B cell (primary cell): ENCODE measurements around the gene ZNF384. TPM values are rescaled to one million over a fixed set of nuclear protein-coding genes. Genes with fewer than 3 reads are reported as not detected.

Experiments
- ATAC-seq: fragments of 200-7000 bp; cut with Tn5 transposase; one replicate; pipeline ENCODE4 v1.10.0; 2021; ENCODE audit warnings: low read depth, mild to moderate bottlenecking, moderate number of reproducible peaks, moderate library complexity
- CTCF ChIA-PET: fragments of 350-600 bp; sonication (Branson Sonifier 250); formaldehyde crosslinking; loops from one replicate; lab custom pipeline; 2021; ENCODE audit warnings: antibody characterized with exemption, inconsistent platforms; lab: Charles Lee
- POLR2A ChIA-PET: fragments of 350-600 bp; sonication (Branson Sonifier 250); formaldehyde crosslinking; loops from one replicate; lab custom pipeline; 2021; ENCODE audit warnings: antibody characterized with exemption; lab: Charles Lee
- DNase-seq: peaks from one replicate; pipeline ENCODE4 v3.0.0; 2013
- H2AFZ ChIP-seq: 2 replicates; pipeline ENCODE4 v1.6.1; 2012; ENCODE audit warnings: mild to moderate bottlenecking, low read depth, low read length; ENCODE audit not compliant: insufficient read depth, poor library complexity, severe bottlenecking
- H3K27ac ChIP-seq, 2 donors: 1 replicate in 1 of 2; 2 replicates in 1 of 2; pipeline ENCODE4 v1.5.1; 2012 to 2013; ENCODE audit warnings: low read length in 2 of 2, mild to moderate bottlenecking in 2 of 2, moderate library complexity in 1 of 2
- H3K27me3 ChIP-seq, 4 experiments: fragments of 200-600 bp in 1 of 4; sonication (generic) in 1 of 4; replicated peaks in 1 of 4; 1 replicate in 2 of 4; 2 replicates in 2 of 4; pipeline versions ENCODE4 v1.6.1 to v1.7.0; 2013 to 2016; ENCODE audit warnings: low read length in 3 of 4, mild to moderate bottlenecking in 2 of 4, mixed read lengths in 1 of 4, moderate library complexity in 1 of 4; ENCODE audit not compliant: insufficient read depth in 4 of 4, control insufficient read depth in 3 of 4; ENCODE audit errors: control extremely low read depth in 1 of 4
- H3K36me3 ChIP-seq, 2 experiments: replicated peaks in 1 of 2; 1 replicate in 1 of 2; 2 replicates in 1 of 2; pipeline versions ENCODE4 v1.6.1 to v1.7.1; 2013; ENCODE audit warnings: low read length in 1 of 2; ENCODE audit not compliant: insufficient read depth in 2 of 2, control insufficient read depth in 1 of 2; ENCODE audit errors: control extremely low read depth in 1 of 2, extremely low read depth in 1 of 2
- H3K4me1 ChIP-seq, 2 donors: fragments of 200-600 bp in 1 of 2; sonication (generic) in 1 of 2; 1 replicate in 1 of 2; 2 replicates in 1 of 2; pipeline versions ENCODE4 v1.5.1 to v1.6.1; 2013 to 2017; ENCODE audit warnings: low read length in 2 of 2; ENCODE audit not compliant: control insufficient read depth in 2 of 2, insufficient read depth in 2 of 2
- H3K4me2 ChIP-seq: replicated peaks from 2 replicates; pipeline ENCODE3; 2012; ENCODE audit warnings: mild to moderate bottlenecking, low read depth, low read length; ENCODE audit not compliant: poor library complexity, severe bottlenecking
- H3K4me3 ChIP-seq, 5 experiments: fragments of 200-600 bp in 1 of 5; sonication (generic) in 1 of 5; 1 replicate in 3 of 5; 2 replicates in 2 of 5; pipeline versions ENCODE4 v1.5.1 to v1.7.0; 2011 to 2016; ENCODE audit warnings: low read length in 4 of 5, mild to moderate bottlenecking in 4 of 5, low read depth in 2 of 5, control low read depth in 1 of 5, moderate library complexity in 1 of 5; ENCODE audit not compliant: insufficient read depth in 1 of 5; ENCODE audit errors: control extremely low read depth in 1 of 5, extremely low read depth in 1 of 5
- H3K79me2 ChIP-seq: fragments of 200-600 bp; sonication (generic); one replicate; pipeline ENCODE4 v1.6.0; 2016; ENCODE audit warnings: low read length; ENCODE audit not compliant: control insufficient read depth, insufficient read depth
- H3K9ac ChIP-seq: fragments of 200-600 bp; sonication (generic); 2 replicates; pipeline ENCODE4 v1.6.1; 2017; ENCODE audit warnings: mild to moderate bottlenecking, low read length, moderate library complexity
- H3K9me3 ChIP-seq, 3 donors: one replicate each; pipeline versions ENCODE4 v1.6.1 to v1.7.1; 2013; ENCODE audit warnings: low read length in 2 of 3; ENCODE audit not compliant: control insufficient read depth in 2 of 3, insufficient read depth in 1 of 3; ENCODE audit errors: control extremely low read depth in 1 of 3
- H4K20me1 ChIP-seq: 2 replicates; pipeline ENCODE4 v1.6.0; 2012; ENCODE audit warnings: mild to moderate bottlenecking, low read length; ENCODE audit not compliant: insufficient read depth, control insufficient read depth, poor library complexity, severe bottlenecking
- H3K27ac Mint-ChIP-seq: one replicate; pipeline ENCODE4 v1.8.0; 2021; ENCODE audit warnings: mixed read lengths
- H3K27me3 Mint-ChIP-seq: one replicate; pipeline ENCODE4 v1.8.0; 2021; ENCODE audit warnings: mixed read lengths
- H3K4me1 Mint-ChIP-seq: one replicate; pipeline ENCODE4 v1.8.0; 2021; ENCODE audit warnings: mixed read lengths
- H3K4me3 Mint-ChIP-seq: one replicate; pipeline ENCODE4 v1.8.0; 2021; ENCODE audit warnings: mixed read lengths
- H3K9me3 Mint-ChIP-seq: one replicate; pipeline ENCODE4 v1.8.0; 2022; ENCODE audit warnings: mixed read lengths; ENCODE audit not compliant: insufficient read depth
- CTCF ChIP-seq: fragments of 200-600 bp; IDR thresholded peaks from one replicate; pipeline ENCODE4 v1.8.0; 2022; ENCODE audit warnings: antibody characterized with exemption, mild to moderate bottlenecking
- EZH2 ChIP-seq: IDR thresholded peaks from 2 replicates; pipeline ENCODE4 v1.6.1; 2012; ENCODE audit warnings: borderline replicate concordance, low read depth, mild to moderate bottlenecking, moderate library complexity, low read length; ENCODE audit not compliant: insufficient read depth, poor library complexity, severe bottlenecking
- WGBS: methylation state at CpG from one replicate; pipeline ENCODE4 v1.1.5; 2013; ENCODE audit warnings: missing lambda C conversion rate; ENCODE audit not compliant: insufficient coverage; 5-methylcytosine and 5-hydroxymethylcytosine counted together
- intact Hi-C: fragments of 100-400 bp; cut with micrococcal nuclease; formaldehyde crosslinking; loops from one replicate; pipeline ENCODE4 v1.10.0; 2022
- polyA plus RNA-seq: library from polyadenylated mRNA; depleted of rRNA; stranded (reverse); fragments of >200 nt; gene quantifications from 2 replicates; pipeline ENCODE4 v1.2.3, GENCODE V29; 2012
- total RNA-seq, 2 donors: library from RNA; stranded (reverse); fragments of 120-200 nt in 1 of 2; gene quantifications; 1 replicate in 1 of 2; 2 replicates in 1 of 2; pipeline versions ENCODE4 v1.2.3 to v1.2.4, GENCODE V29; 2013 to 2022

The ZNF384 gene
- total and polyA plus RNA-seq, 2 donors (not counting 1 experiment from before 2014, with no cell fraction given): 83.4 to 108 TPM

DNA sequence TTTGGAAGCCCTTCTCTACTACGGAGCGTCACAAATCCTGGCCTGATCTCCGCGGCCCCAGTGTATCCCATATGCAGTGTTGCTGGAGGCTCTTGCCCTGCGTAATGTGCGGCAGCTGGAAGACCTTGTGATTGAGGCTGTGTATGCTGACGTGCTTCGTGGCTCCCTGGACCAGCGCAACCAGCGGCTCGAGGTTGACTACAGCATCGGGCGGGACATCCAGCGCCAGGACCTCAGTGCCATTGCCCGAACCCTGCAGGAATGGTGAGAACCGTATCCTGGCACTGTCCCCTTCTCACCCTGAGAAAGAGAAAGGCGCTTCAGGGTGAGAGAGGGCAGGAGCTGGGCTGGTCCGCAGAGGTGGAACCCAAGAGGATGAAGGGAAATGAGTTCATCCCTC, 40.0 kb upstream of the ZNF384 start:
- WGBS: 96% methylated on average over 18 of the region's 18 CpGs
- no peak for ATAC-seq
- Histone ChIP-seq H3K4me2 (no peak overlapping the region), H3K9ac (no peak overlapping the region), H3K4me3 (no peak overlapping the region), H3K27me3 (no peaks in the 10 kb centered on the region), H3K79me2 (peaks cover 13% of the 10 kb centered on the region), H3K9me3 (no peaks in the 10 kb centered on the region), H2AFZ (no peak overlapping the region), H4K20me1 (peaks cover 6% of the 10 kb centered on the region), H3K36me3 (peaks cover 12 to 50% of the 10 kb centered on the region in 2 experiments), H3K27ac (no peak overlapping the region), H3K4me1 (peaks cover 8 to 9% of the 10 kb centered on the region in 2 donors)
- intact Hi-C loops: no loop called here
- no peaks in the 10 kb centered on the region for H3K9me3 Mint-ChIP-seq
- no peak for DNase-seq
- no peak overlapping the region for H3K27ac Mint-ChIP-seq
- ChIA-PET POLR2A (no interaction called here), CTCF (no interaction called here)
- H3K27me3 Mint-ChIP-seq: no peaks in the 10 kb centered on the region
- TF ChIP-seq EZH2 (no peak), CTCF (no peak)
- H3K4me3 Mint-ChIP-seq: no peak overlapping the region
- H3K4me1 Mint-ChIP-seq: peaks cover 11% of the 10 kb centered on the region

DNA sequence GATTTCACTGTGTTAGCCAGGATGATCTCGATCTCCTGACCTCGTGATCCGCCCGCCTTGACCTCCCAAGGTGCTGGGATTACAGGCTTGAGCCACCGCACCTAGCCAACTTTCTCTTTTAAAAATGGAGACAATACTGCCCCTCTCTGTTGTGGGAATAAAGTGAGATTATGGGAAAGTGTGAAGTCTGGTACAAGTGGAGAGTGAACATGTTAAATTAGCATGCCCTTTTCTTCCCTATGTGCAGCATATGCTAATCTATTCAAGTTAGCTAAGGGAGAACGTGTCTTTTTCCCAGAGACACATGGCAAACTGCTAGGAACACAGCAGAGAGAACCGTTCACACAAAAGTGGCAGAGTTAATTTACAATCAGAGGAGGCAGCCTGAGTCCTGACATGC, 36.2 kb upstream of the ZNF384 start:
- Mint-ChIP-seq H3K27ac (no peak overlapping the region), H3K9me3 (no peaks in the 10 kb centered on the region), H3K27me3 (no peaks in the 10 kb centered on the region), H3K4me3 (peak overlapping the region; percentile 68), H3K4me1 (peaks cover 19% of the 10 kb centered on the region)
- no peaks in the 10 kb centered on the region for H3K27me3 ChIP-seq
- H3K79me2 ChIP-seq: peaks cover 13% of the 10 kb centered on the region
- DNase-seq (no peak), ATAC-seq (no peak)
- 100% methylated on average over 2 of the region's 7 CpGs for WGBS
- H2AFZ ChIP-seq: no peak overlapping the region
- no peaks in the 10 kb centered on the region for H3K9me3 ChIP-seq
- no peak overlapping the region for H3K4me3 ChIP-seq
- POLR2A ChIA-PET: interaction anchor here (0.8 to 1.5 kb wide), 2 partner anchors 36 to 90 kb away, joined by 3 to 4 read pairs; partner anchors contain the start of gene ZNF384
- H3K4me1 ChIP-seq: peaks cover 13 to 17% of the 10 kb centered on the region in 2 donors
- CTCF ChIA-PET: interaction anchor here (1.4 to 3.6 kb wide), 4 partner anchors 28 to 41 kb away, joined by 5 to 34 read pairs (median 16); partner anchors contain the start of genes MLF2, PTMS and ZNF384
- TF ChIP-seq CTCF: no peak
- no peak for TF ChIP-seq EZH2
- intact Hi-C loops: loop anchor here (2.0 kb wide), 1 partner anchor 29 kb away; no protein-coding TSS in a partner anchor
- no peak overlapping the region for H3K9ac ChIP-seq
- H4K20me1 ChIP-seq: no peaks in the 10 kb centered on the region
- H3K27ac ChIP-seq: no peak overlapping the region
- no peak overlapping the region for H3K4me2 ChIP-seq
- H3K36me3 ChIP-seq: peaks cover 7 to 34% of the 10 kb centered on the region in 2 experiments
